Lower leg skin (tissue), 3 donors: Measurements from ENCODE around the gene NLGN4X.

Experiments used
- POLR2A ChIP-seq, 2 donors: fragments of 450-650 bp; IDR thresholded peaks; one replicate each; pipeline ENCODE4 v1.6.1; 2016 to 2017; ENCODE audit warnings: antibody characterized with exemption in 2 of 2, mild to moderate bottlenecking in 1 of 2, moderate library complexity in 1 of 2
- TF ChIP-seq, protein P1 (sequence below), 3 donors: fragments of 450-650 bp; IDR thresholded peaks; one replicate each; pipeline ENCODE4 v1.5.1; 2016; ENCODE audit warnings: antibody characterized with exemption in 3 of 3, mild to moderate bottlenecking in 3 of 3, moderate library complexity in 2 of 3

GRCh38 chrX:5936438-5936837 is 292.2 kb downstream of the NLGN4X start:
- TF ChIP-seq, protein P1, sequence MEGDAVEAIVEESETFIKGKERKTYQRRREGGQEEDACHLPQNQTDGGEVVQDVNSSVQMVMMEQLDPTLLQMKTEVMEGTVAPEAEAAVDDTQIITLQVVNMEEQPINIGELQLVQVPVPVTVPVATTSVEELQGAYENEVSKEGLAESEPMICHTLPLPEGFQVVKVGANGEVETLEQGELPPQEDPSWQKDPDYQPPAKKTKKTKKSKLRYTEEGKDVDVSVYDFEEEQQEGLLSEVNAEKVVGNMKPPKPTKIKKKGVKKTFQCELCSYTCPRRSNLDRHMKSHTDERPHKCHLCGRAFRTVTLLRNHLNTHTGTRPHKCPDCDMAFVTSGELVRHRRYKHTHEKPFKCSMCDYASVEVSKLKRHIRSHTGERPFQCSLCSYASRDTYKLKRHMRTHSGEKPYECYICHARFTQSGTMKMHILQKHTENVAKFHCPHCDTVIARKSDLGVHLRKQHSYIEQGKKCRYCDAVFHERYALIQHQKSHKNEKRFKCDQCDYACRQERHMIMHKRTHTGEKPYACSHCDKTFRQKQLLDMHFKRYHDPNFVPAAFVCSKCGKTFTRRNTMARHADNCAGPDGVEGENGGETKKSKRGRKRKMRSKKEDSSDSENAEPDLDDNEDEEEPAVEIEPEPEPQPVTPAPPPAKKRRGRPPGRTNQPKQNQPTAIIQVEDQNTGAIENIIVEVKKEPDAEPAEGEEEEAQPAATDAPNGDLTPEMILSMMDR (IDR thresholded peaks at IDR 0.05): no peak
- TF ChIP-seq POLR2A (IDR thresholded peaks at IDR 0.05): no peak
